PFSK-1 (cell line): ENCODE data around the gene HOMER1.

Source experiments
- POLR2AphosphoS5 ChIP-seq: IDR thresholded peaks from 2 replicates; pipeline ENCODE4 v1.6.1; 2012; ENCODE audit warnings: low read depth, mild to moderate bottlenecking, control low read depth, low read length, moderate library complexity
- REST ChIP-seq, 2 experiments: IDR thresholded peaks; 2 replicates each; pipeline versions ENCODE4 v1.6.1 to v1.8.0; 2011 to 2012; ENCODE audit warnings: low read depth in 2 of 2, low read length in 2 of 2, control low read depth in 1 of 2, inconsistent platforms in 1 of 2, mild to moderate bottlenecking in 1 of 2, moderate library complexity in 1 of 2; ENCODE audit not compliant: insufficient read depth in 1 of 2
- SIN3A ChIP-seq: IDR thresholded peaks from 2 replicates; pipeline ENCODE4 v1.6.1; 2012; ENCODE audit warnings: mild to moderate bottlenecking, low read length, moderate library complexity, borderline replicate concordance; ENCODE audit not compliant: insufficient read depth
- TAF1 ChIP-seq: IDR thresholded peaks from 2 replicates; pipeline ENCODE4 v1.6.1; 2012; ENCODE audit warnings: low read length, control low read depth, borderline replicate concordance; ENCODE audit not compliant: insufficient read depth

- no peak for TF ChIP-seq POLR2AphosphoS5
- TF ChIP-seq REST (IDR thresholded peaks at IDR 0.05; ENCODE audit: insufficient read depth in 1 of 2, low read depth in 2 of 2, low read length in 2 of 2), result no peak
- TF ChIP-seq SIN3A, result no peak
- TF ChIP-seq TAF1, result no peak
Measured at GRCh38 chr5:79488058-79488457, 25.9 kb downstream of the HOMER1 start.
